Measurements from ENCODE around the gene CCDC183.

GRCh38 chr9:136856541-136857141, 60.5 kb downstream of the CCDC183 start:
- no peak for TF ChIP-seq POLR2A (IDR thresholded peaks at IDR 0.05)
- no peak for TF ChIP-seq CTCF (IDR thresholded peaks at IDR 0.05 in 8 of 11, conservative IDR thresholded peaks at IDR 0.05 in 3 of 11)

Measured in spleen (tissue), 7 donors.